Ascending aorta (tissue), 2 donors: ENCODE data around the gene WFDC9. TPM values are rescaled to one million over a fixed set of nuclear protein-coding genes. Genes with fewer than 3 reads are reported as not detected.
A peak's percentile ranks its signal among the peaks of the same experiment; 100 is the strongest.

ENCODE experiments used
- DNase-seq, 2 donors: peaks; one replicate each; pipeline ENCODE4 v3.0.0-alpha.2; 2019; ENCODE audit warnings: low spot score in 2 of 2
- H3K27ac ChIP-seq, 2 donors: fragments of 200-600 bp; sonication (generic); one replicate each; pipeline ENCODE4 v1.5.1; 2016 to 2017; ENCODE audit warnings: mild to moderate bottlenecking in 1 of 2
- H3K27me3 ChIP-seq: fragments of 200-600 bp; sonication (generic); one replicate; pipeline ENCODE4 v1.5.1; 2017
- H3K36me3 ChIP-seq, 2 donors: fragments of 200-600 bp; sonication (generic); one replicate each; pipeline ENCODE4 v1.5.1; 2016
- H3K4me1 ChIP-seq, 2 donors: fragments of 200-600 bp; sonication (generic); one replicate each; pipeline ENCODE4 v1.5.1; 2016 to 2017; ENCODE audit warnings: mild to moderate bottlenecking in 1 of 2
- H3K4me3 ChIP-seq, 2 donors: fragments of 200-600 bp; sonication (generic); one replicate each; pipeline ENCODE4 v1.5.1; 2016 to 2017; ENCODE audit warnings: mild to moderate bottlenecking in 1 of 2
- H3K9me3 ChIP-seq, 2 donors: fragments of 200-600 bp; sonication (generic); one replicate each; pipeline ENCODE4 v1.5.1; 2016
- CTCF ChIP-seq, 3 experiments: fragments of 200-600 bp in 2 of 3; fragments of 450-650 bp in 1 of 3; sonication (generic) in 2 of 3; IDR thresholded peaks; one replicate each; pipeline ENCODE4 v1.5.1; 2016 to 2019; ENCODE audit warnings: antibody characterized with exemption in 3 of 3, mild to moderate bottlenecking in 1 of 3, moderate library complexity in 1 of 3
- intact Hi-C: fragments of 100-400 bp; cut with DNase I; formaldehyde crosslinking; loops from one replicate; pipeline ENCODE4 v1.15.1; 2023
- total RNA-seq: library from RNA; depleted of rRNA; stranded (reverse); fragments of >200 nt; gene quantifications from one replicate; pipeline ENCODE4 v1.1.0, GENCODE V29; 2016

Gene WFDC9
- total RNA-seq, 1 donor from 2014 or later = not detected

GRCh38 chr20:45611054-45611453, 20.0 kb downstream of the WFDC9 start:
- Histone ChIP-seq H3K9me3 (peaks cover 3 to 8% of the 10 kb centered on the region in 2 donors), H3K27ac (no peak overlapping the region), H3K27me3 (no peaks in the 10 kb centered on the region), H3K4me3 (no peak overlapping the region), H3K36me3 (no peaks in the 10 kb centered on the region), H3K4me1 (no peaks in the 10 kb centered on the region)
- DNase-seq = no peak
- TF ChIP-seq CTCF (IDR thresholded peaks at IDR 0.05) = no peak
- intact Hi-C loops = no loop called here

GRCh38 chr20:45607810-45608209, 23.3 kb downstream of the WFDC9 start:
- no peaks in the 10 kb centered on the region for H3K27me3 ChIP-seq
- no peak overlapping the region for H3K4me3 ChIP-seq
- peaks cover 3 to 22% of the 10 kb centered on the region in 2 donors for H3K9me3 ChIP-seq
- intact Hi-C loops = no loop called here
- H3K36me3 ChIP-seq = no peaks in the 10 kb centered on the region
- DNase-seq = no peak
- H3K4me1 ChIP-seq = no peaks in the 10 kb centered on the region
- H3K27ac ChIP-seq = no peak overlapping the region
- TF ChIP-seq CTCF (IDR thresholded peaks at IDR 0.05) = no peak

GRCh38 chr20:45595235-45595634, 35.8 kb downstream of the WFDC9 start:
- Histone ChIP-seq H3K27me3 (no peaks in the 10 kb centered on the region), H3K27ac (no peak overlapping the region), H3K4me3 (no peak overlapping the region), H3K36me3 (no peaks in the 10 kb centered on the region), H3K9me3 (no peaks in the 10 kb centered on the region), H3K4me1 (no peaks in the 10 kb centered on the region)
- no peak for TF ChIP-seq CTCF (IDR thresholded peaks at IDR 0.05)
- no peak for DNase-seq
- intact Hi-C loops = no loop called here

GRCh38 chr20:45593498-45593897, 37.6 kb downstream of the WFDC9 start:
- H3K4me1 ChIP-seq = no peaks in the 10 kb centered on the region
- no peaks in the 10 kb centered on the region for H3K9me3 ChIP-seq
- no peak overlapping the region for H3K4me3 ChIP-seq
- TF ChIP-seq CTCF (IDR thresholded peaks at IDR 0.05) = no peak
- intact Hi-C loops = no loop called here
- H3K27me3 ChIP-seq = no peaks in the 10 kb centered on the region
- DNase-seq = no peak
- no peaks in the 10 kb centered on the region for H3K36me3 ChIP-seq
- H3K27ac ChIP-seq = no peak overlapping the region

- Histone ChIP-seq H3K27me3 (no peaks in the 10 kb centered on the region), H3K9me3 (no peaks in the 10 kb centered on the region), H3K4me1 (no peaks in the 10 kb centered on the region), H3K27ac (no peak overlapping the region), H3K36me3 (no peaks in the 10 kb centered on the region), H3K4me3 (no peak overlapping the region)
- intact Hi-C loops = no loop called here
- TF ChIP-seq CTCF (IDR thresholded peaks at IDR 0.05) = peak in 1 of 3 experiments; percentile 7
- no peak for DNase-seq
Measured at GRCh38 chr20:45592574-45593189, 38.4 kb downstream of the WFDC9 start.

- intact Hi-C loops = no loop called here
- Histone ChIP-seq H3K9me3 (no peaks in the 10 kb centered on the region), H3K27ac (no peak overlapping the region), H3K4me1 (no peaks in the 10 kb centered on the region), H3K27me3 (no peaks in the 10 kb centered on the region), H3K36me3 (no peaks in the 10 kb centered on the region), H3K4me3 (no peak overlapping the region)
- no peak for TF ChIP-seq CTCF (IDR thresholded peaks at IDR 0.05)
- no peak for DNase-seq
Measured at GRCh38 chr20:45589725-45590124, 41.4 kb downstream of the WFDC9 start.
